SK-N-MC (cell line): Measurements from ENCODE around the gene UTP3.
"Not testable (repeated sequence)": the region's sequence is repeated elsewhere in the genome, so short reads cannot be mapped to it uniquely, and the experiment has no call there.

Source experiments
- DNase-seq: peaks from one replicate; pipeline ENCODE4 v3.0.0-alpha.2; 2011; ENCODE audit warnings: low read depth, low spot score
- H3K27ac ChIP-seq: fragments of 200-600 bp; sonication (generic); 2 replicates; pipeline ENCODE4 v1.5.1; 2016; ENCODE audit warnings: mixed run types
- H3K36me3 ChIP-seq: fragments of 200-600 bp; sonication (generic); 2 replicates; pipeline ENCODE4 v1.6.1; 2017; ENCODE audit warnings: antibody characterized with exemption, low read length, mixed read lengths; ENCODE audit not compliant: insufficient read depth
- H3K4me3 ChIP-seq: fragments of 200-600 bp; sonication (generic); 2 replicates; pipeline ENCODE4 v1.5.1; 2016
- H3K9ac ChIP-seq: fragments of 200-600 bp; sonication (generic); 2 replicates; pipeline ENCODE4 v1.8.0; 2017; ENCODE audit warnings: mixed run types, mixed read lengths; ENCODE audit not compliant: insufficient read length
- H3K9me3 ChIP-seq: fragments of 200-600 bp; sonication (generic); 2 replicates; pipeline ENCODE4 v1.6.1; 2017; ENCODE audit warnings: low read depth, mild to moderate bottlenecking, antibody characterized with exemption, low read length, moderate library complexity, mixed read lengths
- EZH2 ChIP-seq: fragments of 200-600 bp; sonication (generic); IDR thresholded peaks from one replicate; pipeline ENCODE4 v1.6.1; 2017; ENCODE audit warnings: antibody characterized with exemption
- FOXP2 ChIP-seq: optimal IDR thresholded peaks from 2 replicates; pipeline ENCODE3; 2011; ENCODE audit warnings: mild to moderate bottlenecking, moderate library complexity; ENCODE audit not compliant: insufficient read depth; ENCODE audit errors: extremely low read length, control extremely low read depth
- POLR2AphosphoS5 ChIP-seq: IDR thresholded peaks from 2 replicates; pipeline ENCODE4 v1.6.1; 2012; ENCODE audit warnings: mild to moderate bottlenecking, low read depth, low read length, borderline replicate concordance

The UTP3 gene

DNA sequence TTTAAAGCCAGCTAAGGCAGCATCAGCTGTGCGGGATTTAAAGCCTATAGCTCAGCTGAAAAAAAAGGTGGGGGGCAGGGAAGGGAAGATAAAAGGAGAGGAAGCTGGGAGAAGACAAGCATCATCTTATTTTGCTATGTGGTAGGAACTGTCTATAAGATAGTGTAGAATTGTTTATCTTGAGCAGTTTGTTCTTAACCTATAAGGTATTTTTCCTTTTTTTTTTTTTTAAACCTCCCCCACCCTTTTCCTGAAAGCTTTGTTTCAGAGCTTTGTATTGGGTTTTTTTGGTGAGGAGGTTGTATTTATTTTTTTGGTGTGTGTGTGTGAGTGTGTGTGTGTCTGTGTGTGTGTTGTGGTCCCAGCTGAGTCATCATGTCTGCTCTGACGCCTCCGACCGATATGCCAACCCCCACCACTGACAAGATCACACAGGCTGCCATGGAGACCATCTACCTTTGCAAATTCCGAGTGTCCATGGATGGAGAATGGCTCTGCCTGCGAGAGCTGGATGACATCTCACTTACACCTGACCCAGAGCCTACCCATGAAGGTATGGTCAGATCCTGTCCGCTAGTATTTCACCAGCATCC, 34.0 kb downstream of the UTP3 start:
- DNase-seq, result no peak
- H3K4me3 ChIP-seq, result no peak overlapping the region

DNA sequence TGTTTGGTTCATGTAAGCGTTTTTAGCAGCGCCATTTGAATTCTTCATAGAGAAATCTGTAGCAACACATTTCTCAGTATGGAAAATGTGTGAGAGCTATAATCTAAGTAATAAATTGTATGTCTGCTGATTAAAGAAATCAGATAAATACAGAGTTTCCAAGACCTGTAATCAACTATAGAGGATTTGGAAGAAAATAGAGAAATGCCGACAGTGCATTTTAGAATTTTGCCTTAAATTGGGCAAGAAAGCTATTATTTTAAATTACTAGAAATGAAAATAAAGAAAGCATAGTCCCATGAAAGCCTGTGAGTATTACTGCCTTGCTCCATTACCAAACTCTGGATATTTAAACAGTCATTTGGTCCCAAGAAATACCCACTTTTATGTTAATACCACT, 36.1 kb downstream of the UTP3 start:
- no peak for DNase-seq
- TF ChIP-seq EZH2, result no peak
- TF ChIP-seq POLR2AphosphoS5, result no peak
- TF ChIP-seq FOXP2, result no peak

More for the DNA sequence above, 34.0 kb downstream of the UTP3 start:
- Histone ChIP-seq H3K36me3 (no peaks in the 10 kb centered on the region), H3K9me3 (no peaks in the 10 kb centered on the region), H3K27ac (no peak overlapping the region), H3K9ac (no peak overlapping the region)
- TF ChIP-seq EZH2 (no peak), POLR2AphosphoS5 (no peak), FOXP2 (no peak)

GRCh38 chr4:70725633-70726032, 37.3 kb downstream of the UTP3 start:
- no peak for DNase-seq

More for the DNA sequence above, 36.1 kb downstream of the UTP3 start:
- Histone ChIP-seq H3K4me3 (no peak overlapping the region), H3K9me3 (no peaks in the 10 kb centered on the region), H3K9ac (no peak overlapping the region), H3K27ac (no peak overlapping the region), H3K36me3 (no peaks in the 10 kb centered on the region)

GRCh38 chr4:70726515-70726914, 38.2 kb downstream of the UTP3 start:
- H3K36me3 ChIP-seq, H3K9me3 ChIP-seq, H3K9ac ChIP-seq, H3K4me3 ChIP-seq, H3K27ac ChIP-seq, DNase-seq: not testable (repeated sequence)

More at GRCh38 chr4:70725633-70726032, 37.3 kb downstream of the UTP3 start:
- Histone ChIP-seq H3K36me3 (no peaks in the 10 kb centered on the region), H3K9ac (no peak overlapping the region), H3K4me3 (no peak overlapping the region), H3K9me3 (no peaks in the 10 kb centered on the region), H3K27ac (no peak overlapping the region)
- no peak for TF ChIP-seq FOXP2
- TF ChIP-seq POLR2AphosphoS5, result no peak
- TF ChIP-seq EZH2, result no peak

GRCh38 chr4:70728091-70728490, 39.8 kb downstream of the UTP3 start:
- DNase-seq, result no peak
- TF ChIP-seq EZH2 (no peak), POLR2AphosphoS5 (no peak), FOXP2 (no peak)
- Histone ChIP-seq H3K9ac (no peak overlapping the region), H3K27ac (peak overlapping the region; percentile 45; the same call in 1 of the 2 replicates), H3K36me3 (no peaks in the 10 kb centered on the region), H3K9me3 (no peaks in the 10 kb centered on the region), H3K4me3 (no peak overlapping the region)

- not testable (repeated sequence) for H3K4me3 ChIP-seq, H3K9me3 ChIP-seq, DNase-seq, H3K9ac ChIP-seq, H3K36me3 ChIP-seq, H3K27ac ChIP-seq
Observed at GRCh38 chr4:70732878-70733277, 44.5 kb downstream of the UTP3 start.

DNA sequence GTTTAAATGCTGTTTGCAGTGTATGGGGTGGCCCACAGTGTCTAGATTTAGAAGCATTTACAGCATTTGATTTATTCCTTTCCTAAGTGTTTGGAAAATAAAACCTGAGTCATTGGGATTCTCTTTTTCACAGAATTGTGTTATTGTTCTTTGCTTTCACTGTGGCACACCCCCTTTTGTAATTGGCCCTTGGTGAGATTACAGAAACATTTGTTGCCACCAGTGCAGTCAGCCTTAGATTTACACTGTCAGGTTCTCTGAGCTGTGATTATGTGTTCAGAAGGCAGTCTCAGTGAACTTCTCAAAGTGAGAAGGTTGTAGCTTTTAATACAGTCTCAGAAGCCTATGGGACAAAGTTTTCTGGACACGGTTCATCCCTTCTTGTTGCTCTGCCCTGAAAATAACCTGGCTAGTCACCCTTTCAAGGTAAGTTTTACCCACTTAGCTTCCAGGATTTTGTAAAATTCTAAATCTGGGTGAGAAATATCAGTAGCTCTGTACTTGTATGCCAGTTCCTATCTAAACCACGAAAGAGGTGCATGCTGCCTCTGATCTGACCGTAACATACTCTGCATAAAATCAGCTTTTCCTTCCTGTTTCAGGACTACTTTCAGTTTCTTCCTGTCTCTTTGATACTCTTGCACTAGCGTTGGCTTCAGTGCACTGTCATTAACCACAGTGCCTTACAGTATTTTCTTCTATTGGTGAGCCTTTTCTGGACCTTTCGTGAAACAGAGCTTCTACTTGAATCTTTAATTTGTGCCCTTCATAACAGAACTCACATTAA, 46.0 kb downstream of the UTP3 start:
- Histone ChIP-seq H3K4me3 (peak overlapping the region; percentile 77), H3K9me3 (no peaks in the 10 kb centered on the region), H3K36me3 (no peaks in the 10 kb centered on the region), H3K27ac (peak overlapping the region; percentile 87), H3K9ac (peak overlapping the region; percentile 63)
- DNase-seq, result no peak
- TF ChIP-seq FOXP2 (no peak), POLR2AphosphoS5 (no peak), EZH2 (no peak)

GRCh38 chr4:70734971-70735370, 46.6 kb downstream of the UTP3 start:
- peak overlapping the region; percentile 77 for H3K4me3 ChIP-seq
- no peak for DNase-seq
- H3K9me3 ChIP-seq, result no peaks in the 10 kb centered on the region
- TF ChIP-seq POLR2AphosphoS5 (no peak), EZH2 (no peak), FOXP2 (no peak)
- H3K9ac ChIP-seq, result peak overlapping the region; percentile 63
- H3K27ac ChIP-seq, result peak overlapping the region; percentile 87
- no peaks in the 10 kb centered on the region for H3K36me3 ChIP-seq

GRCh38 chr4:70735915-70736314, 47.6 kb downstream of the UTP3 start:
- H3K4me3 ChIP-seq, DNase-seq, H3K36me3 ChIP-seq, H3K9me3 ChIP-seq, H3K9ac ChIP-seq, H3K27ac ChIP-seq: not testable (repeated sequence)
